Measurements from ENCODE around the gene CSNK1A1.
"Not testable (repeated sequence)": the region's sequence is repeated elsewhere in the genome, so short reads cannot be mapped to it uniquely, and the experiment has no call there.

Gene CSNK1A1

GRCh38 chr5:149452665-149453617 is 98.3 kb downstream of the CSNK1A1 start:
- DNase-seq = no peak

- no peak for DNase-seq
Observed at GRCh38 chr5:149452007-149452664, 99.1 kb downstream of the CSNK1A1 start.

GRCh38 chr5:149450199-149450598 is 101.0 kb downstream of the CSNK1A1 start:
- no peak for DNase-seq

GRCh38 chr5:149448831-149449714 is 102.2 kb downstream of the CSNK1A1 start:
- peak; percentile 18 for DNase-seq

DNA sequence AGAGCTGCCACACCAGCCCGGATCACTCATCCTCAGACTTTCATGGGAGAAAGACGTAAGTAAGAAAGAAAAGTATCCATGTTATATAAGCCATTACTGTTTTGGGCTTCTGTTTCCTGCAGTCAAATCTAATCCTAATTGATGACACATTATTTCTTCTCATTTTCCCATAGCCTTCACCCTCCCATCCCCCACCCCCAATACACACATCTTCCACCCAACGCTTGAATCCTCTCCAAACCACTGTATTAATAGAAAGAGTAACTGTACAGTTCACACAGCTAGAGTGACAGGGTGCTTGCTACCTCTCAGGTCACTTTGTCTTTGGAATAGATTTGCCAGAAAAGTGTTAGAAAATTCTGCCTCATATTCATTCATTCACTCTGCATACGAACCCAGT is 102.8 kb downstream of the CSNK1A1 start:
- DNase-seq = no peak

DNA sequence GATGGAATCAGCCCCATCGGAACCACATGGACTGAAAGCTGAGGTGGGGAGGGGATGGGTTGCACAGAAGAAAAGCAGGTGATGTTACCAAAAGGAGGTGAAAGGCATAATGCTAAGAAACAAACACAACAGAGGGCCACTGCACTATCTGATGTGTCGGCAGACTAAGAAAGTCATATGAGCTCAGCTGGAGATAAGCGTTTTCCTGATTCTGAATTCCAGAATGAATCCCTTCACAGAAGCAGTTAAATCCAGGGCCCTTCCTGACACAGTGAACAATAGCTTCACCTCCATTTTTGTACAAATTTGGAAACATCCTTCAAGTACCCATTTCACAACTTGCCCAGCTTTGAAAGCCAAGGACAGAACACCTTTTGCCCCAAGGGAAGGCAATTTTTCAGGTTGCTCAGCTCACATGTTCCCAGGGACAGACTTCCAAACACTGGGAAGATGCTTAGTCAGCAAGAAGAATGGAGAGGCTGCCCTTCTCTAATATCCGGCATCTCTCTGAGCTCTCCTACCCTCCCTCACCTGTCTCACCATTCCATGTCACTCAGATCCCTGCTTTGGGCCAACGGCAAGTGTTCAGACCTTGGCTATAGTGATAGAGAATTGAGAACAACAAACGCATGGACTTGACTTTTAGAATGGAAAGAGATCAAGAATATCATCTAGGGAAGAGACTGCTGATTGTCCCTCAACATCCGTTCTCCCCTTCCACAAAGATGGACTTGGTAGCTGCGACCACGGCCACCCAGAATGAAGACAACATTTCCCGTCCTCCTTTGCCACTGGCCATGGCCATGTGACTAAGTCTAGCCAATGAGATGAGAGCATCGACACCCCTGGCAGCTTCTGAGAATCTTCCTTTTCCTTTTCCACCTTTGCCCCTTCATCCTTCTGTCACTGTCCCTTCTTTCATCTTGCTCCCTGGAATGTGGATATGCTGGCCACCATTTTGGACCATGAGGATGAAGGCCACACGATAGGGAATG is 103.6 kb downstream of the CSNK1A1 start:
- DNase-seq = no peak

DNA sequence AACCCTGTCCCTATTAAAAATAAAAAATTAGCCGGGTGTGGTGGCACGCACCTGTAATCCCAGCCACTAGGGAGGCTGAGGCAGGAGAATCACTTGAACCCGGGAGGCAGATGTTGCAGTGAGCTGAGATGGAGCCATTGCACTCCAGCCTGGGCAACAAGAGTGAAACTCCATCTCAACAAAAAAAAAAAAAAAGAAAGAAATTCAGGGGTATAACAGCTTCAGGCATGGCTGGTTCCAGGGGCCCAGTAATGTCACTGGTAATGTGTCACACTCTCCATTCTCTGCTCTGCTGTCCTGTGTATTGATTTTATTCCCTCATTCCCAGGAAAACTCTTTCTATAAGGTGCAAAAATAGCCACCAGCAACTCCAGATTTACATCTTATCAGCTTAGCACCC is 104.4 kb downstream of the CSNK1A1 start:
- DNase-seq = not testable (repeated sequence)

DNA sequence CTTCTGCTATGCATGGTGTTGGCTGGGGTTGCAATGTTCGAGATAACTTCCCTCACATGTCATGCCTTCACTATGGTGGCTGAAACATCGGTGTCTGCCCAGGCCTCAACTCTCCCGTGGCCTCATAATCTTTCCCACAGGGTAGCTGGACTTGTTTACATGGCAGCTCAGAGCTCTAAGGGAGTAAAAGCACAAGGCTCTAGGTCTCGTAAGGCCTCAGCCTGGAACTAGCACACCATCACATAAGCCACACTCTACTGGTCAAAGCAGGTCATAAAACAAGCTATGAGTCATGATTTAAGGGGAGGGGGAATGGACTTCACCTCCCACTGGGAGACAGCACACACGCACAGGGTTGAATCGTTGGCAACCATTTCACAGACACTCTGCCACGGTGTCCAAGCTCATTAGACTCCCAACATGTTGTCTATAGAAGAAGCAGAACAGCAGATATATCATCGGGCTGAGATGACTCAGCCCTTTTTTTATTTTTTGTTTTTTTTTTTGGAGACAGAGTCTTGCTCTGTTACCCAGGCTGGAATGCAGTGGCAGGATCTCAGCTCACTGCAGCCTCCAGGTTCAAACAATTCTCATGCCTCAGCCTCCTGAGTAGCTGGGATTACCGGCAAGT is 105.4 kb downstream of the CSNK1A1 start:
- DNase-seq = peak; percentile 17

DNA sequence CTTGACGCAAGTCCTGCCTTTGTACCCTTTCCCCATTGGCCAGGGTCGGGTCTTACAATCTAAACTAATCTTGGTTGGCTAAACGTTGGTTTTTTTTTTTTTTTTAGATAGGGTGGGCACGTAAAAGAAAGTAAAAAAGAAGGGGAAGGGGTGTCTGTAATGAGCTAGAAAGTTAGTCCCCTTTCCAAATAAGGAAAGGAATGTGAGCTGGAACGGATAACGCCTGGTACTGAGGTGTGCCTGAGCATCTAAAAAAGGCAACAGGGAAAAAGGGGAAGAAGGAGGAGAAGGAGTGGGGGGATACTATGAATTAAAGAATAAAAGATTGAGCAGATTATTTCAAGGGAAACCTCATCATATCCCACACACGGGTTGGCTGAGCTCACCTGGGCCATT is 105.9 kb downstream of the CSNK1A1 start:
- no peak for DNase-seq

DNA sequence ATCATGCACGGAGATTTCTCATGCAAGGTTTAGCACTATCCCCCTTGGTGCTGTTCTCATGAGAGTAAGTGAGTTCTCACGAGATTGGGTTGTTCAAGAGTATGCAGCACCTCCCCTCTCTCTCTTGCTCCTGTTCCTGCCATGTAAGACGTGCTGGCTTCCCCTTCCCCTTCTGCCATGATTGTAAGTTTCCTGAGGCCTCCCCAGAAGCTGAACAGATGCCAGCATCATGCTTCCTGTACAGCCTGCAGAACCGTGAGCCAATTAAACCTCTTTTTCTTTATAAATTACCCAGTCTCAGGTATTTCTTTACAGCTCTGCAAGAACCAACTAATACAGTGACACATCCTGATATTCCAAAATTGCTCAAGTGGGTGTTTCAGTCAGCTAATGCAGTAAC is 106.8 kb downstream of the CSNK1A1 start:
- DNase-seq = not testable (repeated sequence)

DNA sequence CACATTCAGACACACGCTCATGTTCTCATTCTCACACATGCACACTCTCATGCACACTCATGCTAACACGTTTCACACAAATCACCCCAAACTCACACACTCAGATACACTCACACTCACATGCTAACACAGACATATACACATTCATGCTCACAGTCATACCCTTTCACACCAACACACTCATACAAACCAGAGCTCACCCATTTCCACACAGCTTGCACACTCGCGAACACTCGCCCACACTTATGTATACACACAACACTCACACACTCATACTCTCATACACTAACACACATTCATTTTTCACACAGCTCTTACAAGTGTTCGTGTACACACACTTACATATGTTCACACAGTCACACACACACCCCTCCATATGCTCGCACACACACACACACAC is 108.0 kb downstream of the CSNK1A1 start:
- DNase-seq = no peak

DNA sequence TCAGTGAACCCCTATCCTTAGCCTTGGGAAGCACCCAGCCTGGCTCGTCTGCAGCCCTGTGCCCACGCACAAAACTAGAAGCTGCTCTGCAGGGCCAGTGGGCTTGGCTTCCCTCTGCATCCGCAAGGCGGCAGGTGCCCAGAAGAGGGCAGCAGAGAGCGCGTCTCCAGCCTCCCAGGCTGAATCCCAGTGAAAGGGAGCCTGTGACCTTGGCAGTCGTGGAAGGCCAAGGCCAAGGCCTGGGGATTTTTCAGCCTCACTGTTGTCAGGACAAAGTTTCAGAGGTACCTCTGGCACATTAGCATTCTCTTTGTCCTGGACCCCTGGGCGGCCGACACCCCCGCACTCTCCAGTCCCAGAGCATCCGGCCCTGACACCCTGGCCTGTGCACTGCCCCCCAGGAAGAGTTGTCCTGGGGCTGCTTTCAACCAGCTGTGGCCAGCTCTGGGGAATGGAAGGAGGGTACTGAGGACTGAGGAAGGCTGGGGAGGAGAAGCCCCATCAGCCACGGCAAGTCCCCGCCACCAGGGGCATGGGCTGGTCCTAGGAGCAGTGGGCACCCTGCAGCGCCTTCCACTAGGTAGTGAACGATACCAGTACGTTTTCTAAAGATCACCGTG is 108.6 kb downstream of the CSNK1A1 start:
- peak; percentile 19 for DNase-seq
